Parathyroid adenoma (tissue), 2 donors: ENCODE data around the gene FBXW5.

ENCODE experiments used
- H2AFZ ChIP-seq: fragments of 300-600 bp; sonication (generic); one replicate; pipeline ENCODE4 v1.7.0; 2017; ENCODE audit warnings: antibody characterized with exemption, mild to moderate bottlenecking
- H3K27ac ChIP-seq: fragments of 300-600 bp; sonication (generic); one replicate; pipeline ENCODE4 v1.7.0; 2017
- H3K27me3 ChIP-seq: fragments of 300-600 bp; sonication (generic); one replicate; pipeline ENCODE4 v1.7.0; 2017; ENCODE audit warnings: low read length; ENCODE audit not compliant: control insufficient read depth, insufficient read depth
- H3K36me3 ChIP-seq: fragments of 300-600 bp; sonication (generic); one replicate; pipeline ENCODE4 v1.7.0; 2017; ENCODE audit warnings: low read length; ENCODE audit not compliant: control insufficient read depth, insufficient read depth
- H3K4me1 ChIP-seq: fragments of 300-600 bp; sonication (generic); one replicate; pipeline ENCODE4 v1.7.0; 2017; ENCODE audit warnings: control low read depth
- H3K4me2 ChIP-seq: fragments of 300-600 bp; sonication (generic); one replicate; pipeline ENCODE4 v1.7.0; 2017; ENCODE audit warnings: low read length
- H3K4me3 ChIP-seq: fragments of 300-600 bp; sonication (generic); one replicate; pipeline ENCODE4 v1.7.0; 2017; ENCODE audit warnings: low read depth, low read length
- H3K79me2 ChIP-seq: fragments of 300-600 bp; sonication (generic); one replicate; pipeline ENCODE4 v1.7.0; 2017; ENCODE audit warnings: control low read depth
- H3K9ac ChIP-seq: fragments of 300-600 bp; sonication (generic); one replicate; pipeline ENCODE4 v1.7.0; 2017; ENCODE audit warnings: mild to moderate bottlenecking
- H3K9me3 ChIP-seq: fragments of 300-600 bp; sonication (generic); one replicate; pipeline ENCODE4 v1.7.0; 2017; ENCODE audit warnings: low read length; ENCODE audit not compliant: control insufficient read depth
- TF ChIP-seq, protein P1 (sequence below): fragments of 300-600 bp; sonication (generic); IDR thresholded peaks from one replicate; pipeline ENCODE4 v1.7.0; 2017; ENCODE audit warnings: antibody characterized with exemption, mild to moderate bottlenecking
- donor health status: primary hyperparathyroidism.

The FBXW5 gene

GRCh38 chr9:136942112-136942880 lies 2.2 kb downstream of the FBXW5 start:
- Histone ChIP-seq H3K4me3 (no peak overlapping the region), H3K9ac (no peak overlapping the region)

GRCh38 chr9:136941231-136942111 lies 3.1 kb downstream of the FBXW5 start:
- Histone ChIP-seq H3K9ac (no peak overlapping the region), H3K36me3 (no peaks in the 10 kb centered on the region), H3K4me3 (no peak overlapping the region), H3K79me2 (no peaks in the 10 kb centered on the region), H3K4me2 (no peak overlapping the region), H3K9me3 (no peaks in the 10 kb centered on the region), H3K4me1 (peaks cover 3% of the 10 kb centered on the region), H2AFZ (no peak overlapping the region), H3K27ac (no peak overlapping the region), H3K27me3 (no peaks in the 10 kb centered on the region)
- TF ChIP-seq, protein P1, sequence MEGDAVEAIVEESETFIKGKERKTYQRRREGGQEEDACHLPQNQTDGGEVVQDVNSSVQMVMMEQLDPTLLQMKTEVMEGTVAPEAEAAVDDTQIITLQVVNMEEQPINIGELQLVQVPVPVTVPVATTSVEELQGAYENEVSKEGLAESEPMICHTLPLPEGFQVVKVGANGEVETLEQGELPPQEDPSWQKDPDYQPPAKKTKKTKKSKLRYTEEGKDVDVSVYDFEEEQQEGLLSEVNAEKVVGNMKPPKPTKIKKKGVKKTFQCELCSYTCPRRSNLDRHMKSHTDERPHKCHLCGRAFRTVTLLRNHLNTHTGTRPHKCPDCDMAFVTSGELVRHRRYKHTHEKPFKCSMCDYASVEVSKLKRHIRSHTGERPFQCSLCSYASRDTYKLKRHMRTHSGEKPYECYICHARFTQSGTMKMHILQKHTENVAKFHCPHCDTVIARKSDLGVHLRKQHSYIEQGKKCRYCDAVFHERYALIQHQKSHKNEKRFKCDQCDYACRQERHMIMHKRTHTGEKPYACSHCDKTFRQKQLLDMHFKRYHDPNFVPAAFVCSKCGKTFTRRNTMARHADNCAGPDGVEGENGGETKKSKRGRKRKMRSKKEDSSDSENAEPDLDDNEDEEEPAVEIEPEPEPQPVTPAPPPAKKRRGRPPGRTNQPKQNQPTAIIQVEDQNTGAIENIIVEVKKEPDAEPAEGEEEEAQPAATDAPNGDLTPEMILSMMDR, result no peak

More at GRCh38 chr9:136942112-136942880, 2.2 kb downstream of the FBXW5 start:
- no peaks in the 10 kb centered on the region for H3K36me3 ChIP-seq
- no peak overlapping the region for H2AFZ ChIP-seq
- no peaks in the 10 kb centered on the region for H3K9me3 ChIP-seq
- no peaks in the 10 kb centered on the region for H3K79me2 ChIP-seq
- H3K27ac ChIP-seq, result no peak overlapping the region
- TF ChIP-seq, protein P1, result no peak
- no peaks in the 10 kb centered on the region for H3K27me3 ChIP-seq
- H3K4me1 ChIP-seq, result peaks cover 3% of the 10 kb centered on the region
- H3K4me2 ChIP-seq, result no peak overlapping the region

DNA sequence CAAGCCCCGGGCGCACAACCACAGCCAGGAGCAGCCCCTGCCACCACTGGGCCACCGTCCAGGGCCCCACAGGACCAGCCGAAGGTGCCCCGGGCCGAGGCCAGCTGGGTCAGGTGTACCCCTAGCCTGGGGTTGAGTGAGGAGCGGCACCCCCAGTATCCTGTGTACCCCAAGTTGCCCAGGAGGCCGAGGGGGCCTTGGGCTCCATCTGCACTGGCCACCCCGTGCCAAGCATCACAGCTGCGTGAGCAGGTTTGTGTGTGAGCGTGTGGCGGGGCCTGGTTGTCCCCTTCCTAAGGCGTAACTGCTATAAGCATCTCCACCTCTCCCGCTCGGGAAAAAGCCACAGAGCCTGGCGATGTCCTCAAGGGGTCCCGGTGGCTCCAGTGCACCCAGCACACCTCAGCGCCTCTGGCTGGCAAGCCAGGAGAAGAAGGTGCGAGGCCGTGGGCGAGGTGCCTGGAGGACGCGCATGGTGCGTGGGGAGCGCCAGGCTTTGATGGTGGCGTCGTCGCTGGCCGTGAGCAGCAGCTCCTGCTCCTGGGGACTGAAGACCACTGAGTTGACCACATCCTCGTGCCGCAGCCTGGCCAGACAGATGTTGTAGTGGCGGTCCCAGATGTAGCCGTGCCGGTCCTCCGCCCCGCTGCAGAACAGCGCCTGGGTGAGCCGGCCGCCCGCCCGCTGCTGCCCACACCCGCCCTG lies 3.9 kb downstream of the FBXW5 start:
- Histone ChIP-seq H3K9ac (no peak overlapping the region), H3K4me1 (peaks cover 3% of the 10 kb centered on the region), H3K27ac (no peak overlapping the region), H3K36me3 (no peaks in the 10 kb centered on the region), H2AFZ (no peak overlapping the region), H3K9me3 (no peaks in the 10 kb centered on the region), H3K27me3 (no peaks in the 10 kb centered on the region), H3K79me2 (no peaks in the 10 kb centered on the region), H3K4me2 (no peak overlapping the region), H3K4me3 (no peak overlapping the region)
- TF ChIP-seq, protein P1, result no peak

- Histone ChIP-seq H3K9me3 (no peaks in the 10 kb centered on the region), H3K9ac (no peak overlapping the region), H3K27ac (no peak overlapping the region), H3K4me3 (no peak overlapping the region), H3K27me3 (no peaks in the 10 kb centered on the region), H3K4me2 (no peak overlapping the region), H2AFZ (no peak overlapping the region), H3K4me1 (peaks cover 3% of the 10 kb centered on the region), H3K79me2 (no peaks in the 10 kb centered on the region), H3K36me3 (no peaks in the 10 kb centered on the region)
- TF ChIP-seq, protein P1, result no peak
Observed at GRCh38 chr9:136939996-136940525, 4.5 kb downstream of the FBXW5 start.
